Measurements from ENCODE around the gene COX8C.
A peak's percentile ranks its signal among the peaks of the same experiment; 100 is the strongest.
"Not testable (repeated sequence)": the region's sequence is repeated elsewhere in the genome, so short reads cannot be mapped to it uniquely, and the experiment has no call there.

COX8C gene

DNA sequence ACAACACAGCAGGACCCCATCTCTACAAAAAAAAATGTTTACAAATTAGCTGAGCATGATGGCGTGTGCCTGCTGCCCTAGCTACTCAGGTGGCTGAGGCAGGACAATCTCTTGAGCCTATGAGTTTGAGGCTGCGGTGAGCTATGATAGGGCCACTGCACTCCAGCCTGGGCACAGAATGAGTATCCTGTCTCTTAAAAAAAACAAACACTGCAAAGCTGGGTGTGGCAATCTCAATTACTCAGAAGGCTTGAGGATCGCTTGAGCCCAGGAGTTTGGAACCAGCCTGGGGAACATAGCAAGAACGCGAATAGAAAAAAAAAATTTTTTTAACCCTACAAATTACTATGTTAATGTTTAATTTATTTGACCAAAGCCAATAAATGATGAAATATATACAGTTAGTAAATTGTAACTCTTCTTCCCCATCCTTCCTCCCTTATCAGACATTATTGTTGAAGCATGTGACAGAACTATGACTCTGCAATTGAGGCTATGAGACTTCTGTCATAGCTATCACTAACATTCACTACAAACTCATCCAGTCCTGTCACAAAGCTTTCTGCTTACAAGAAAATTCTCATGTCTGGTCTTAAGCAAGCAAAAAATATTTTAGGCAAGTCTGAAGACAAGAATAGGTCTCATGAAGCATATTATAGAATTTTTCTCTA is 23.9 kb upstream of the COX8C start:
- no peak for DNase-seq (ENCODE audit: low read depth)

DNA sequence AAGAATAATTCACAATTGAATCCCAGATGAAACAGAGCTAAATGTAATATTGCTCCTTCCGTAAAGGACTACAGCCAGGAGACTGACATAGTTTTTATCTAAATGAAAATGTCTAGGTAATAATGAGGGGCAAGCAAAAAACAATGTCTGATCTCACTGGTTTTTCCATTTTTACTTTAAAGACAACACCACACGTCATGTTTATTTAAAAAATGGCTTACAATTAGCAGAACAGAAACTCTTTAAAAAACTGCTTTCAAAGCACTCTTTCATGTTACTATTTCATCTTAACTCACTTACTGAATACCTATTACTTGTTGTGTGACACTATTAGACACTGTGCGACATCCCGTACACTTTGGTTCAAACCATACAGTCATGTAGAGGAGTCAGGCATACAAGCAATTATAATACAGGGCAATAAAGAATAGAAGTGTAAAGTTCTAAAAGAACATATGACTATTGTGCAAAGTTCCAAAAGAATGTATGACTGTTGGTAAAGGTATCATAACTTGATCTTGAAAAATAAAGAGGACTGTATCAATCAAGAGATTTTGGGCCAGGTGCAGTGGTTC is 23.3 kb upstream of the COX8C start:
- no peak for DNase-seq (ENCODE audit: low read depth)

DNA sequence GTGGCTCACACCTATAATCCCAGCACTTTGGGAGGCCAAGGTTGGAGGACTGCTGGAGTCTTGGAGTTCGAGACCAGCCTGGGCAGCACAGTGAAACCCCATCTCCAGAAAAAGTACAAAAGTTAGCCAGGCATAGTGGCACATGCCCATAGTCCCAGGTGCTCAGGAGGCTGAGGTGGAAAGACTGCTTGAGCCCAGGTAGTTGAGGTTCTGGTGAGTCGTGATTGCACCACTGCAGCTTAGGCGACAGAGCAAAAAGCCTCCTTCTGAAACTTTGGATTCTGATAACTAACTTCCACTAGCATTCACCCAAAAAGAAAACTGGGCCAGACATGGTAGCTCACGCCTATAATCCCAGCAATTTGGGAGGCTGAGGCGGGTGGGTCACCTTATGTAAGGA is 20.8 kb upstream of the COX8C start:
- no peak for DNase-seq (ENCODE audit: low read depth)

DNA sequence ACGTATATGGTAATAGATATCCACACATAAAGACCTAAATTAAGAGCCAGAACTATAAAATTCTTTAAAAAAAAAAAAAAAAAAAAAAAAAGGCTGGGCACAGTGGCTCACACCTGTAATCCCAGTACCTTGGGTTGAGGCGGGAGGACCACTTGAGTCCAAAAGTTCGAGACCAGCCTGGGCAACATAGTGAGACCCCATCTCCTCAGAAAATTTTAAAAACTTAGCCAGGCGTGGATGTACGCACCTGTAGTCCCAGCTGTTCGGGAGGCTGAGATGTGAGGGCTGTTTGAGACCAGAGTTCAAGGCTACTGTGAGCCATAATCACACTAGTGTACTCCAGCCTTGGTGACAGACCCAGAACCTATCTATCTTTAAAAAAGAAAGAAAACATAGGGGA is 18.4 kb upstream of the COX8C start:
- DNase-seq (ENCODE audit: low read depth) = no peak

DNA sequence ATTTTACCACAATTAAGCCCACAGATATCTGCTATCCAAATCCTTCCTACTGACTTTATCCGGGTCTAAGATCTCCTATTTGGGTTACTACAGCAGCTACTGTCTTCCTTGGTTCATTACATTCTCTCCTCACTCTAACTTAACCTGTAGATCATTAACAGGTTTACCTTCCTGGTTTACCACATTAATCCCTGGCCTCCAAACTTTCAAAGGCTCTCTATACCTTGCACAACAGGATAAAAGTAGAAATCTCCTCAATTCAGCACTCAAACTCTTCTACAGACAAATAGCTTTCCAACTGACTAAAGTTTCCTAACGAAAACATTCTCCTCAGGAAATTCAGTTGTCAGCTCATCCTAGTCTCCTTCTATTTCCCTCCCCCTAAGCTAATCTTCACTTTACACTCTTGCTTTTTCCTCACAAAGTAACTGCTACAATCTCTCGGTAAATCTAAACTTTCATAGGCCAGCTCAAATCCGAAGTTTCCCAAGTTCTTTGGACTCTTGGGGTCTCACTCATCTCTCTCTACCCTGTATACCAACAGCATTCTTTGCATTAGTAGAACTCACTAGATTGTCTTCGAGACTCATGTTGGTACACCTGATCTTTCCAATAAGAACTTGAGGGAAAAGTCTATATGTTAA is 16.9 kb upstream of the COX8C start:
- DNase-seq (ENCODE audit: low read depth) = no peak

DNA sequence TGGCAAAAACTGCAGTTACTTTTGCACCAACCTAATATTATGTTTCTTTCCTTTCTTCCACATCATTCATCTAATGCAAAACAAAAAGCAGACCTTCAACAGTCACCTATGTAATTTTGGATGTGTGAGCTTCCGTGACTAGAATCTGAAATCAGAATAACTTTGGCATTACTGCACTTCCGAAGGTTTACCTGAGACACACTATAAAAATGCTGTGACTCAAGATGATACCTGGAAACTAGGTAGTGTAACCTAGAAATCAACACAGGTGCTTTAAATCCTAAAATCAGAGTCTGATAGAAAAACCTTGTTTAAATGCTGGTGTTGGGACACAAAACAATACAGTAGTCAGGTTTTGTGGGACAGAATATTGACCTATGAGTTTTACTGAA is 16.4 kb upstream of the COX8C start:
- DNase-seq (ENCODE audit: low read depth) = no peak

DNA sequence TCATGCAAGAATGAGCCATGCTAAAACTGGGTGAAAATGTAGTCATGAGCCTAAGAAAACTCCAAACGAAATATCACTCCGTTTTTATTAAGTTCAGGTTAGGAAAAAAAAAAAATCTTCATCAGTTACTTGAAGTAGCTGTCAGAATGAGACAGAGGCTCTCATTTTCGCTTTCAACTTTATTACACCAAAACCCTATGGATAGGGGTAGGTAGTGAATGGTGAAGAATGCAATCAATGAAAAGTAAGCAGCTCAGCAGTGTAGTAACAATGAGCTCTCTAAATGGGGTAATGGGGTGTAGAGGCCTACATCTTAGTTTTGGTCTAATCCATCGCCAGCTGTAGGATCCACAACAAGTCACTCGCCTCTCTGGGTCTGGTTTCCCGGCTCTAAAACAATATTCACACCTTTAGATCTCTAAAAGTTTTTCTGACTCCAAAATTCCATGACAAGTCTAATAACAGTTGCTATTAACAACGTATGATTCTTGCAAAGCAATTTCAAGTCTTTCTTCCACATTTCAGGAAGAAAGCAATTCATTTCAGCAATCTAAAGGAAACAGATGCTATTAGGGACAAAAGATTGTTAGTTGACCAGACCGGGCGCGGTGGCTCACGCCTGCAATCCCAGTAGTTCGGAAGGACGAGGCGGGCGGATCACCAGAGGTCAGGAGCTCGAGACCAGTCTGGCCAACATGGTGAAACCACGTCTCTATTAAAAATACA is 15.8 kb upstream of the COX8C start:
- DNase-seq (ENCODE audit: low read depth) = no peak

DNA sequence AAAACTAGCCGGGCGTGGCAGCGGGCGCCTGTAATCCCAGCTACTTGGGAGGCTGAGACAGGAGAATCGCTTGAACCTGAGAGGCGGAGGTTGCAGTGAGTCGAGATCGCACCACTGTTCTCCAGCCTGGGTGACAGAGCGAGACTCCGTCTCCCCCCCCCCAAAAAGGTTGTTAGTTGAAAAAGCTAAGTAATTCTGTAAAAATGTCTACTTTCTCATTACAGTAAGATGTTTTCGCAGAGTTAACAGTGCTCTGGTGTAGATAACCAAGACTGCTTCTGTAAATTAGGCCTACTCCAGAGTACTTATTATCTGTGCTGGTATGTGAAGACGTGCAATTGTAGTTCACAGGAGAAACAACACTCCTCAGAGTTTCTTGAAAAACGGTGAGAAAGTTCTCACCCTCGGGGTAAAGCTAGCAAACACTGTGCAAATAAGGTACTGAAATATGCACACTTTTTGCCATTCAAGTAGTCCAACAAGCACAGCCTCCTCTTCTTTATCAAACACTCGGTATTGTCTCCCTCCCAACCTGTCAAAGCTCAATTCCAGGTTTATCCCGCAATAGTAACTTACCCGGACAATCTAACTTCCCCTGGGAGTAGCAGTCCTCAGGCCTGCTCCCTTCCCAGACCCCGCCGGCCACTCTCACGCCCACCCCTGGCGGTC is 15.1 kb upstream of the COX8C start:
- no peak for DNase-seq (ENCODE audit: low read depth)

DNA sequence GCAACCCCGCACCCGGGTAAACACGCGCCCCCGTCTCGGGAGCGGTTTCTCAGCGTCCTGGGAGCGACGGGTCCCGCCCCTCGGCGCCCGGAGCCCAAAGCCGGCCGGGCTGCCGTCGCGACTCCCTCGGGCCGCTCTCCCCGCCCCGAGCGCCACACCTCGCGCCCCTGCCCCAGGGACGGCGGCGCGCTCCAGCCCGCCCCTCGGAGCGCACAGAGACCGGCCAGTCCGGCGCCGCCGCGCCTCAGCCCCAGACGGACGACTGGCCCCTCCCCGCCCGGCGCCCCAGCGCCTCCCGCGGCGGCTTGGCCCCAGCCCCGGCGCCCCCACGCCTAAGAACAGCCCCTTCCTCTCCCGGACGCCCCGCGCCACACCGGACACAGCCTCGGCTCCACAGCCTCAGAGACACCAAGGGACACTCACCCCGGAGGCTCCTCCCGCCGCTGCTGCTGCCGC is 14.6 kb upstream of the COX8C start:
- no peak for DNase-seq (ENCODE audit: low read depth)

DNA sequence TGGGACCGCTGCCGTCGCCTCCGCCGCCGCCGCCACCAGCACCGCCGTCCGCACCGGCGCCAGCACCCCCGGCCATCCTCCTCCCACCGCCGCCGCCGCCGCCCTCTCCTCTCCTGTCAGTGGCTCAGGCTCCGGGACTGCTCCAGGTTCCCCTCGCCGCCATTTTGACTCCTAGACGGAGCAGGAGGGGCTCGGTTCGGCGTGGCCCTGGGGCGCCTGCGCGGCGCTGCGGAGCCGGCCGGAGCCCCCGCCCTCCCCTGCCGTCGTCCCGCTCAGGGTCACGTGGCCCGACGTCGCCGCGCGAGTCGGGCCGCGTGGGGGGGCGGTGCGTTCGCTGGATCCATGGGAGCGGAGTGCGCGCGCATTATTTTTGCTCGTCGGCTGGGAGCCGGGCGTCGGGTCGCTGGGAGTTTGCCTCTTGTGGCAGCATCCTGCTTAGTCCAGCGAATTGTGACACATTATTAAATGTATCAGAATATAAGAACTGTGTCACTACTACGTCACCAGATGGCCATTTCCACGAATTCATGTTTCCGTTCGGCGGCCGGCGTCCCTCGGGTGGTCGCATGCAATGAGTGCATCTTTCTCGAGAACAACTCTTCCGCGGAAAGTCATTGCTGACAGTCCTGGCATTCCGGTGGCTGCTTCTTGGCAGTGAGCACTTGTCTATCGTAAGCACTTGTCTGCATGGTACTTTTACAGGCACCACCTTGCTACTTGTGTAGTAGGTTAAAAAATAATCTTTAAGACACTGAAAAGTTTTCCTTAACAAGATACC is 13.9 kb upstream of the COX8C start, which contains the start of gene BTBD7:
BTBD7 (minus strand) TSS at position 184 of the 778 bp plus-strand sequence. CDS start 36,985 bp downstream, outside the sequence.
- peak; percentile 92 for DNase-seq (ENCODE audit: low read depth)

DNA sequence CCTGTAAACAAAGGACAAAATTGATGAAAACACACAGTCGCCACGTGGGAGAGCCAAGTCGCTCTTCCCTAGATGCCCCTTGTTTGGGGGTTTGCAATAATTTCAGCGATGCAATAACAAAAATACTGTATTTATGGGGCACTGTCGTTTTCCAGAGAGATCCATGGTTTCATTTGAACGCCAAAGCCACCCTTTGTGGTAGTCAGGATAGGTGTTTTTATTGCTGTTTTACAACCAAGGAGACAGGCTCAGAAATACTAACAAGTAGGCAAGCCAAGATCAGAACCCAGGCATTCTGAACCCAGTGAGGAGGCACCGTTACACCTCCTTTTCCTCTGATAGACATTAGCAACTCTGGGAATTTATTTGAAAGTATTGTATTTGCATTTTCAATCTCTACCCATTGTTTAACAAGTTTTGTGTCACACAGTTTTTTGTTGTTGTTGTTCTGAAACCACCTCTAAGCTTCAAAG is 13.3 kb upstream of the COX8C start:
- no peak for DNase-seq (ENCODE audit: low read depth)

DNA sequence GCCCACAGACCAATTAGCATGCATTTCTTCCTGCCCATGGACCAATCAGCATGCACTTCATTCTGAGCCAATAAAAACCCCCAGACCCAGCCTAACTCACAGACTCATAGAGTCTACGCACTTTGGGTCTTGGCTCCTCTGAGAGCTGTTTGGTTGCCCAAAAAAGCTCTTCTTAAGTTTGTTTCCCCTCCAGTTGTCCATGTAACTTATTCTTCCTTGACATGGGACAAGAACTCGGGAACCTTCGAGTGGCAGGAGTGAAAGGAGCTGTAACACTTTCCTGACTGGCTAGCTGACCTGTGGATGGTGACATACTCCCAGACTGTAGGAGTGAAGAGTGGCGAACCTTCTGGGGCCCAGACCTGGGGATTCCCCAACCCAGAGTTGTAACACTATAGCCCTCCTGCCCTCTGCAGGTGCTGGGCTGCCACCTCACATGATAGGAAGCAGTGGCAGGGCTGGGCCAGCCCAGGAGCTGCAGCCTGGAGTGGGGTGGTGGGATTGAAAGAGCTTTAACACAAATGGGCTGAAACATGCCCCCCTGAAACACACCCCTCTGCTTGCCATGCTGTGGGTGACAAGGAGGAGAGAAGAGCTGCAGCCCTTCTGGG is 9.7 kb upstream of the COX8C start:
- DNase-seq (ENCODE audit: low read depth) = no peak

DNA sequence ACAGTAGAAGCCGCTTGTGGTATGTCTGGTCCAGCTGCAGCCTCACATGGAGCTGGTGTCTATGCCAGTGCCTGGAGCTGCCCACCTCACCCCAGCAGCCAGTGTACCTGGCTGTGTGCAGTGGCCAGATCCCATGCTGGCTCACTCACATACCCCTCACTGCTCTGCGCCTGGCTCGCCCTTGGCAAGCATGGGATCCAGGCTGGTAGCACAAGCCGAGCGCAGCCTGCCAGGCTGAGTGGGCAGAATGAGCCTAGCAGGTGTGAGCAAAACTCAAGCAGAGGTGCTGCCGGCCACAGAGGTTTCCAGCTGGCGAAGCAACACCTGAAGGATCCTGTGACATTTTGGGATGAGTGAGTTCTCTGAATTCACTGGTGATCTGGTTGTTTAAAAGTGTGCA is 9.1 kb upstream of the COX8C start:
- no peak for DNase-seq (ENCODE audit: low read depth)

DNA sequence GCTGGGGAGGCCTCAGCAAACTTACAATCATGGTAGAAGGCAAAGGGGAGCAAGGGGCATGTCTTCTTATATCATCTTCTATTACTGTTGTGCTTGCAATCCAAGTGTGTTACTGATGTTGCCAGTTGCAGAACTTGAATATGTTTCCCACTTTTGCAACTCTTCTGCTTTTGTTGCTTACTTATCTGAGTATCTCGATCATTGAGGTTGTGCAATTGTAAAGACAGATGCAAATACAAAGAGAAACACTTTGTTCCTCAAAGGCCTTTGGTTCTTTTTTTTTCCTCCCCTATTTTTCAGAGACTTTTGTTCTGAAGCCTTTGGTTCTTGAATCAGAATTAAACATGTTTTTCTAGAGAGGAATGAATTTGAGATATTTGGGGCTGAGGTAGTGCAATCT is 3.7 kb upstream of the COX8C start:
- DNase-seq (ENCODE audit: low read depth) = no peak

DNA sequence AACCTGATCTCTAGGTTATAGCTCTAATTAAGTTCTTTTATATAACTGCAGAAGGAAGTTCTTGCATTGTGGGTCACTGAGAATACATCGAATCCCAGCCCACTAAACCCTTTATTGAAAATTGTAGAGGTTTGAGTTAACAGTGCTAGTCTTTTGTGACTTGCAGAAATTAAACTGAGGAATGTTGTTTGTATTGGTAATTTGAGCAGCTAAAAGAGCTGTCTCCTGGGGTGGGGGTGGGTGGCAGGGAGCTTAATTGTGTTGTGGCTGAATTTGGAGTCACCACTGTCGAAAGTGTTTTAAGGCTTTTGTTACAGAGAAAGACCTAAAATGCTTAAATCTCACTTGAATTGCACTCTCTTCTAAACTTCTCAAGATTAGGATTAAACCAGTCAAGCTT is 3.2 kb upstream of the COX8C start:
- no peak for DNase-seq (ENCODE audit: low read depth)

DNA sequence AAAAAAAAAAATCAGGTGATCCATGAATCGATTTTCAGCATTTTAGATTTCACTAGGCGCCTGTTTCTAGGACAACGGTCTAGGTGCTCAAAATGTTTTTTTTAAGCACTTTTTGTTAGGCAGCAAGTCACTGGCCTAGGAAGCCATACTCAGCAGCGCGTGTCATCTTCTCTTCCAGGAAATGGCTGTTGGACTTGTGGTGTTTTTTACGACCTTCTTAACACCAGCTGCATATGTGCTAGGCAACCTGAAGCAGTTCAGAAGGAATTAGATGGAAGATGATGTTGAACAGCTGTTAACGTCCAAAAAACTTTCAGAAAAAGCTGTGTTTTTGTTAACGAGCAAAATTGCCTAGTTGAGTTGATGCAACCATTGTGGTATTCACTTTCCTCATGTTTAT is 868 bp downstream of the COX8C start:
- no peak for DNase-seq (ENCODE audit: low read depth)

DNA sequence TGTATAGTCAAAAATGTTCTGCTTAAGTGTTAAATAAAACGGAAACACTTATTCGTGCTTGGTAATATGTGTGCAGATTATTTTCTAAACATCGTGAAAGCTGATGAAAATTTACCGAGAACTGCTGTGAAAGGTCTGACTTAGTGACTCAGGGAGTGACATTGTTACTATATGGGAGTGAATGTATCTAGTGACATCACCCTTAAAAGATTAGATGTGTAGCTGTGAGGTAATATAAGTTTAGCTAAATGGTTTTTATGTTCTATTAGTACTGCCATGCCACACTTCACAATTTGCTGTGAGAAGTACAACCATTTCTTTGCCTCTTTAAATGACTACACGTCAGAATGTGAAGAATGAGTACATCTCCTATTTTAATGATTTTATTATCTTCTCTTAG is 1.3 kb downstream of the COX8C start:
- no peak for DNase-seq (ENCODE audit: low read depth)

DNA sequence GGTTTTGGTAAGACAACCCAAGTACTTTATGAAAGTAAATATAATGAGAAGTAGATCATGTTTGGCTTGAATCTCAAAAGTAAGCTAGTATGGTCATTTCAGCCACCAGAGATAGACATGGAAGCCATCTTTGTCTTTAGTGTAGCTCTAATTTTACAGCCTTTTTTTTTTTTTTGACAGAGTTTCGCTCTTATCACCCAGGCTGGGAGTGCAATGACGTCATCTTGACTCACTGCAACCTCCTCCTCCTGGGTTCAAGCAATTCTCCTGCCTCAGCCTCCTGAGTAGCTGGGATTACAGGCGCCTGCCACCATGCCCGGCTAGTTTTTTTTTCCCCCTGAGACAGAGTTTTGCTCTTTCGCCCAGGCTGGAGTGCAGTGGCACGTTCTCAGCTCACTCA is 7.9 kb downstream of the COX8C start:
- not testable (repeated sequence) for DNase-seq (ENCODE audit: low read depth)

DNA sequence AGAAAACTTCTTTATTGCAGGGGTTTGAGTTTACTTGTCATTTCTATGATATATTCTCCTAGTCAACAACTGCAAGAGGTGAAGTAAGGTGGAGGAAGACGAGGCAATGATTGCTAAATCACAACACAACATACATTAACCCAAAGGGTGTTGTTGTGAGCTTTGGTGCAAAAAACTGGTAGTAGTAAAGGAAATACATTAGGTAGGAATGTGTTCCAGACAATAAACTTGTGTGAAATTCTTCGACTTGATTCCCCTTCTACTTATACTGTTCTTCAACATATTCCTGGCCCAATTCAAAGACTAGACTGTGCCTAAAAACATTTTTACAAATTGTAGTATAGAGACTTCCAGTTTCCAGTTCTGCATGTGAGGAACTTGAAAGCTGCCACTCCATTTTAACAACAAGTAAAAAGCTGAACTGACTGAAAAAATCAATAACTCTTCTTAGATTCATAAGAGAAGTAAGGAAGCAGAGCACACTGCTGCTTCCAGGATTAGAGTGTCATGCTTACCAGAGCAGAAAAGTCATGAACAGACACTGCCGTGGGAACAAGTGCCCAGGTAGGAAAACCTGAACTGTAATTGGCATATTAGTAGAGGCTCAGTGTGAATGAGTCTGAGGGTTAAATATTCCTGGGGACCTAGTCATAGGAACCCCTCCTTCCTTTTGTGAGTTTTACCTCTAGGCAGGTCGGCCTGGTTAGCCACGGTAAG is 22.2 kb downstream of the COX8C start:
- DNase-seq (ENCODE audit: low read depth) = no peak

DNA sequence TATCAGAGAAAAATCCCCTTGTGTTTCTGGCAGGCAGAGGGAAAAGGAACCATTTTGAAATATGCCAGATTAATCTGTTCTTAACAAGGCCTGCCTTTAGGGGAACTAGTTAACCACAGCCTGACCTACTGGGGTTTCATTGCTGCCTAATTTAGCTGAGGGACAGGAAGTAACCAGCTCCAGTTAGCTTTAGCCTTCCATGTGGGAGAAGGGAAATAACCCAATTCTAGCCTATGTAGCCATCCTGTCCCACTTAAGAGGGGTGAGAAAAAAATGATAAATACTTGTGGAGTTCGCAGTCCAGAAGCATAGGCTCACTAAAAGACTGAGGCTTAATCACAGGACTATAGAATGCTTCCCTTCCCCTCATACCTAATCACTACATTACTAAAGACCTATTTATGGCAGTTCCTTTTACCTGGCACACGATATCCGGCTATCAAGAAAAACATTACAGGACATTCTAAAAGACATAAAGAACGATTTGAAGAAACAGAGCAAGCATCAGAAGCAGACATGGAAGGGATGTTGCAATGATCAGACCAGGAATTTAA is 22.8 kb downstream of the COX8C start:
- no peak for DNase-seq (ENCODE audit: low read depth)
